Kidney (tissue), 14 donors: Measurements from ENCODE around the gene DSTN. TPM values are rescaled to one million over a fixed set of nuclear protein-coding genes. Genes with fewer than 3 reads are reported as not detected.

Experiments used
- DNase-seq, 5 donors: peaks; one replicate each; pipeline ENCODE4 v3.0.0-alpha.2; 2013 to 2020
- FAIRE-seq: peaks from 2 replicates; lab custom pipeline; 2012; peaks lifted over from hg19 to GRCh38; lab: Jason Lieb, UNC
- H3K27ac ChIP-seq, 2 donors: one replicate each; pipeline ENCODE4 v1.7.0; 2013; ENCODE audit warnings: low read depth in 2 of 2, low read length in 2 of 2, inconsistent platforms in 1 of 2
- H3K27me3 ChIP-seq: one replicate; pipeline ENCODE4 v1.7.1; 2013; ENCODE audit warnings: low read length, inconsistent platforms; ENCODE audit not compliant: control insufficient read depth, insufficient read depth
- H3K36me3 ChIP-seq, 3 donors: one replicate each; pipeline versions ENCODE4 v1.7.0 to v1.7.1; 2013; ENCODE audit warnings: low read length in 3 of 3, control low read depth in 1 of 3, inconsistent platforms in 1 of 3; ENCODE audit not compliant: insufficient read depth in 3 of 3, control insufficient read depth in 2 of 3
- H3K4me1 ChIP-seq, 3 donors: one replicate each; pipeline versions ENCODE4 v1.7.0 to v1.7.1; 2013; ENCODE audit warnings: low read length in 3 of 3, inconsistent platforms in 1 of 3, low read depth in 1 of 3; ENCODE audit not compliant: control insufficient read depth in 2 of 3, insufficient read depth in 2 of 3
- H3K4me3 ChIP-seq, 3 donors: one replicate each; pipeline versions ENCODE4 v1.7.0 to v1.8.1; 2013; ENCODE audit warnings: low read length in 3 of 3, control low read depth in 1 of 3, inconsistent platforms in 1 of 3
- H3K9ac ChIP-seq, 3 donors: one replicate each; pipeline versions ENCODE4 v1.7.0 to v1.7.1; 2013; ENCODE audit warnings: low read length in 3 of 3, control low read depth in 1 of 3, inconsistent platforms in 1 of 3
- H3K9me3 ChIP-seq, 3 donors: one replicate each; pipeline versions ENCODE4 v1.7.0 to v1.7.1; 2013; ENCODE audit warnings: low read length in 3 of 3, control low read depth in 1 of 3, inconsistent platforms in 1 of 3; ENCODE audit not compliant: control insufficient read depth in 2 of 3, insufficient read depth in 1 of 3
- intact Hi-C: fragments of 100-400 bp; cut with DNase I; formaldehyde crosslinking; loops from one replicate; pipeline ENCODE4 v1.11.1; 2022
- polyA plus RNA-seq: library from polyadenylated mRNA; stranded (reverse); fragments of 350-450 nt; fragmentation: Illumina TruSeq; extraction: RNeasy Lipid Tissue Mini Kit (QIAGEN cat#74804); gene quantifications from one replicate; pipeline ENCODE4 v1.2.3, GENCODE V29; 2014; ENCODE audit warnings: low read depth, low replicate concordance; ENCODE audit not compliant: insufficient read depth
- total RNA-seq: library from RNA; stranded (reverse); fragmentation: NEBNext Ultra II Directional; extraction: Animal tissue kit (Norgen Biotek cat#: 25700); gene quantifications from one replicate; pipeline ENCODE4 v1.2.1, GENCODE V29; 2021
- TF ChIP-seq, protein P1 (sequence below): IDR thresholded peaks from 3 replicates; pipeline ENCODE4 v1.5.1; 2012; ENCODE audit warnings: mild to moderate bottlenecking, moderate library complexity, borderline replicate concordance; ENCODE audit not compliant: insufficient read depth; ENCODE audit errors: extremely low read depth
- donor health status: control.
- donor health status: control.
- donor health status: control.
- donor health status: control.
- donor health status: control.
- donor health status: DM: yes; HTN: yes; CAD: no.
- donor health status: Normal renal cell carcinoma (clear cell type).

DSTN gene
- total and polyA plus RNA-seq, 2 donors from 2014 or later, result 409 to 525 TPM

- H3K9ac ChIP-seq, result peak overlapping the region in 1 of 3 donors; percentile 31
- peak overlapping the region in 1 of 2 donors; percentile 32 for H3K27ac ChIP-seq
- intact Hi-C loops, result no loop called here
- H3K27me3 ChIP-seq, result no peaks in the 10 kb centered on the region
- H3K4me3 ChIP-seq, result no peak overlapping the region
- DNase-seq, result no peak
- H3K4me1 ChIP-seq, result peaks cover 0 to 19% (median 6%) of the 10 kb centered on the region in 3 donors
- H3K9me3 ChIP-seq, result no peaks in the 10 kb centered on the region
- no peak for FAIRE-seq
- TF ChIP-seq, protein P1, sequence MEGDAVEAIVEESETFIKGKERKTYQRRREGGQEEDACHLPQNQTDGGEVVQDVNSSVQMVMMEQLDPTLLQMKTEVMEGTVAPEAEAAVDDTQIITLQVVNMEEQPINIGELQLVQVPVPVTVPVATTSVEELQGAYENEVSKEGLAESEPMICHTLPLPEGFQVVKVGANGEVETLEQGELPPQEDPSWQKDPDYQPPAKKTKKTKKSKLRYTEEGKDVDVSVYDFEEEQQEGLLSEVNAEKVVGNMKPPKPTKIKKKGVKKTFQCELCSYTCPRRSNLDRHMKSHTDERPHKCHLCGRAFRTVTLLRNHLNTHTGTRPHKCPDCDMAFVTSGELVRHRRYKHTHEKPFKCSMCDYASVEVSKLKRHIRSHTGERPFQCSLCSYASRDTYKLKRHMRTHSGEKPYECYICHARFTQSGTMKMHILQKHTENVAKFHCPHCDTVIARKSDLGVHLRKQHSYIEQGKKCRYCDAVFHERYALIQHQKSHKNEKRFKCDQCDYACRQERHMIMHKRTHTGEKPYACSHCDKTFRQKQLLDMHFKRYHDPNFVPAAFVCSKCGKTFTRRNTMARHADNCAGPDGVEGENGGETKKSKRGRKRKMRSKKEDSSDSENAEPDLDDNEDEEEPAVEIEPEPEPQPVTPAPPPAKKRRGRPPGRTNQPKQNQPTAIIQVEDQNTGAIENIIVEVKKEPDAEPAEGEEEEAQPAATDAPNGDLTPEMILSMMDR, result no peak
- no peaks in the 10 kb centered on the region for H3K36me3 ChIP-seq
These were observed 20.4 kb downstream of the DSTN start for GRCh38 chr20:17590245-17590644.

DNA sequence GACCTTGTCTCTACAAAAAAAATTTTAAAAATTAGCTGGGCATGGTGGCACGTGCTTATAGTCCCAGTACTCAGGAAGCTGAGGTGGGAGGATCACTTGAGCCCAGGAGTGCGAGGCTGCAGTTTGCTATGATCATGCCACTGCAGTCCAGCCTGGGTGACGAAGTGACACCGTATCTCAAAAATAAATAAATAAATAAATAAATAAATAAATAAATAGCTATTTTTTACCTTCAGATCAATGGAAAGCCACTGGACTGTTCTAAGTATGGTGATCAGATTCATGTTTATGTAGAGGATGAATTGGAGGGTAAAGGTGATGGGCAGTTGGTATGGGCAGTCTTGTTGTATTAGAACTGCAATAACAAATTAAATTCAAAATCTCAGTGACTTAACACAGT is 24.0 kb downstream of the DSTN start:
- no peaks in the 10 kb centered on the region for H3K9me3 ChIP-seq
- no peak overlapping the region for H3K27ac ChIP-seq
- H3K36me3 ChIP-seq, result no peaks in the 10 kb centered on the region
- H3K4me1 ChIP-seq, result peaks cover 0 to 30% (median 3%) of the 10 kb centered on the region in 3 donors
- intact Hi-C loops, result no loop called here
- no peak overlapping the region for H3K9ac ChIP-seq
- no peak for DNase-seq
- H3K4me3 ChIP-seq, result no peak overlapping the region
- FAIRE-seq, result no peak
- no peaks in the 10 kb centered on the region for H3K27me3 ChIP-seq
- TF ChIP-seq, protein P1, result no peak

DNA sequence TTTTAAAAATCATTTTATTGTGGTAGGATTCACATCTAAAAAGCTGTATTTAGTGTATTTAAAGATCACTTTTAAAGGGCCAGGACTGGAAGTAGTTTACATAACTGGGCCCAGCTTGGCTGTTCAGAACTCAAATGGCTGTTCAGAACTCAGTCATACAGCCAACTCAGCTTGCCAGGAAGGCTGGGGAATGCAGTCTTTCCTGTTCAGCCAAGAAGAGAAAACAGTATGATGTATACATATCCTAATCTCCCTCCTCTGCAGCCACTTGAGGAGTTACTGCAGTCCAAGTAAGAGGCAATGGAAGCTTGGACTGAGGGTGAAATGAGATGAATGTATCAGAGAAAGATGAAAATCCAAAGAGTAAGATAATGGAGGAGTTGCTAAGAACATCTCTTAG is 24.6 kb downstream of the DSTN start:
- FAIRE-seq (no peak), DNase-seq (peak in 2 of 5 donors; percentile 66 to 69)
- H3K9me3 ChIP-seq, result no peaks in the 10 kb centered on the region
- peaks cover 0 to 30% (median 5%) of the 10 kb centered on the region in 3 donors for H3K4me1 ChIP-seq
- no peak overlapping the region for H3K4me3 ChIP-seq
- no peaks in the 10 kb centered on the region for H3K27me3 ChIP-seq
- intact Hi-C loops, result no loop called here
- H3K9ac ChIP-seq, result no peak overlapping the region
- H3K36me3 ChIP-seq, result no peaks in the 10 kb centered on the region
- TF ChIP-seq, protein P1, result no peak
- H3K27ac ChIP-seq, result no peak overlapping the region

DNA sequence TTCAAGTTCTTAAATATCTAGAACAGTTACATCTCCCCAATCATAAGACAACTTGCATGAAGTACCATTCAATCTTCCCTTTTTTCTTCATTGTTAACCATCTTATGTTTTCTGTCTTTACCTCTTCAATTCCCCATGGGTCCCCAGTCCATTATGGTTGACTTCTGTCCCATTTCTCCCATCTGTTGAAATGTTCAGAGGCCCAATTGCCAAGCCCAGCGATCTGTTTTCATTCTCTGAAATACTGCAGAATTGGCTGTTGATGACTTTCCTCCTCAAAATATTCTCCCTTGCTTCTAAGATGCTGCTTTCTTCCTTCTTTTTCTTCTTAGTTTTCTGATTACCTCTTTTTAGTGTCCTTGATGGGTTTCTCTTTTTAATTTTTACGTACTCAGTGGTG is 26.0 kb downstream of the DSTN start:
- H3K27ac ChIP-seq, result no peak overlapping the region
- H3K36me3 ChIP-seq, result no peaks in the 10 kb centered on the region
- no peak overlapping the region for H3K4me3 ChIP-seq
- DNase-seq (no peak), FAIRE-seq (no peak)
- intact Hi-C loops, result no loop called here
- H3K9ac ChIP-seq, result no peak overlapping the region
- no peaks in the 10 kb centered on the region for H3K27me3 ChIP-seq
- no peaks in the 10 kb centered on the region for H3K9me3 ChIP-seq
- peaks cover 0 to 25% (median 8%) of the 10 kb centered on the region in 3 donors for H3K4me1 ChIP-seq
- TF ChIP-seq, protein P1, result no peak
